ENCODE data around the gene SSR4. TPM values are rescaled to one million over a fixed set of nuclear protein-coding genes. Genes with fewer than 3 reads are reported as not detected.

The SSR4 gene
- total RNA-seq, 4 donors from 2014 or later: 100 to 115 (median 109) TPM

- Histone ChIP-seq H3K4me3 (no peak overlapping the region), H3K36me3 (peaks cover 0 to 45% (median 32%) of the 10 kb centered on the region in 4 donors), H3K27ac (replicated peaks in 1 of 4) (no peak overlapping the region), H3K9me3 (peaks cover 0 to 9% (median 0%) of the 10 kb centered on the region in 4 donors), H3K4me1 (peaks cover 3 to 19% (median 16%) of the 10 kb centered on the region in 4 donors), H3K27me3 (no peaks in the 10 kb centered on the region)
- intact Hi-C loops (cut with DNase I): no loop called here
- TF ChIP-seq EP300 (IDR thresholded peaks at IDR 0.05) (no peak), POLR2A (IDR thresholded peaks at IDR 0.05; ENCODE audit: low read depth) (no peak), POLR2AphosphoS5 (IDR thresholded peaks at IDR 0.05) (no peak)
- TF ChIP-seq, protein P1, sequence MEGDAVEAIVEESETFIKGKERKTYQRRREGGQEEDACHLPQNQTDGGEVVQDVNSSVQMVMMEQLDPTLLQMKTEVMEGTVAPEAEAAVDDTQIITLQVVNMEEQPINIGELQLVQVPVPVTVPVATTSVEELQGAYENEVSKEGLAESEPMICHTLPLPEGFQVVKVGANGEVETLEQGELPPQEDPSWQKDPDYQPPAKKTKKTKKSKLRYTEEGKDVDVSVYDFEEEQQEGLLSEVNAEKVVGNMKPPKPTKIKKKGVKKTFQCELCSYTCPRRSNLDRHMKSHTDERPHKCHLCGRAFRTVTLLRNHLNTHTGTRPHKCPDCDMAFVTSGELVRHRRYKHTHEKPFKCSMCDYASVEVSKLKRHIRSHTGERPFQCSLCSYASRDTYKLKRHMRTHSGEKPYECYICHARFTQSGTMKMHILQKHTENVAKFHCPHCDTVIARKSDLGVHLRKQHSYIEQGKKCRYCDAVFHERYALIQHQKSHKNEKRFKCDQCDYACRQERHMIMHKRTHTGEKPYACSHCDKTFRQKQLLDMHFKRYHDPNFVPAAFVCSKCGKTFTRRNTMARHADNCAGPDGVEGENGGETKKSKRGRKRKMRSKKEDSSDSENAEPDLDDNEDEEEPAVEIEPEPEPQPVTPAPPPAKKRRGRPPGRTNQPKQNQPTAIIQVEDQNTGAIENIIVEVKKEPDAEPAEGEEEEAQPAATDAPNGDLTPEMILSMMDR (IDR thresholded peaks at IDR 0.05): no peak
- 90% methylated on average over 7 of the region's 7 CpGs for WGBS
- no peak for DNase-seq (ENCODE audit: extremely low spot score)
Measured at GRCh38 chrX:153800746-153801145, 6.3 kb downstream of the SSR4 start.

GRCh38 chrX:153801669-153802068 lies 7.2 kb downstream of the SSR4 start:
- TF ChIP-seq, protein P1 (IDR thresholded peaks at IDR 0.05): no peak
- no peak for TF ChIP-seq POLR2AphosphoS5 (IDR thresholded peaks at IDR 0.05)
- TF ChIP-seq EP300 (IDR thresholded peaks at IDR 0.05): no peak
- TF ChIP-seq POLR2A (IDR thresholded peaks at IDR 0.05; ENCODE audit: low read depth): no peak
- H3K4me1 ChIP-seq: peaks cover 0 to 10% (median 7%) of the 10 kb centered on the region in 4 donors
- 83% methylated on average over 3 of the region's 8 CpGs for WGBS
- H3K27me3 ChIP-seq: no peaks in the 10 kb centered on the region
- no peak for DNase-seq (ENCODE audit: extremely low spot score)
- intact Hi-C loops (cut with DNase I): no loop called here
- peaks cover 0 to 9% (median 0%) of the 10 kb centered on the region in 4 donors for H3K9me3 ChIP-seq
- H3K4me3 ChIP-seq: no peak overlapping the region
- peaks cover 0 to 45% (median 30%) of the 10 kb centered on the region in 4 donors for H3K36me3 ChIP-seq
- H3K27ac ChIP-seq (replicated peaks in 1 of 4): no peak overlapping the region

- Histone ChIP-seq H3K27ac (replicated peaks in 1 of 4) (no peak overlapping the region), H3K27me3 (no peaks in the 10 kb centered on the region)
Measured at GRCh38 chrX:153802513-153803045, 8.1 kb downstream of the SSR4 start.

DNA sequence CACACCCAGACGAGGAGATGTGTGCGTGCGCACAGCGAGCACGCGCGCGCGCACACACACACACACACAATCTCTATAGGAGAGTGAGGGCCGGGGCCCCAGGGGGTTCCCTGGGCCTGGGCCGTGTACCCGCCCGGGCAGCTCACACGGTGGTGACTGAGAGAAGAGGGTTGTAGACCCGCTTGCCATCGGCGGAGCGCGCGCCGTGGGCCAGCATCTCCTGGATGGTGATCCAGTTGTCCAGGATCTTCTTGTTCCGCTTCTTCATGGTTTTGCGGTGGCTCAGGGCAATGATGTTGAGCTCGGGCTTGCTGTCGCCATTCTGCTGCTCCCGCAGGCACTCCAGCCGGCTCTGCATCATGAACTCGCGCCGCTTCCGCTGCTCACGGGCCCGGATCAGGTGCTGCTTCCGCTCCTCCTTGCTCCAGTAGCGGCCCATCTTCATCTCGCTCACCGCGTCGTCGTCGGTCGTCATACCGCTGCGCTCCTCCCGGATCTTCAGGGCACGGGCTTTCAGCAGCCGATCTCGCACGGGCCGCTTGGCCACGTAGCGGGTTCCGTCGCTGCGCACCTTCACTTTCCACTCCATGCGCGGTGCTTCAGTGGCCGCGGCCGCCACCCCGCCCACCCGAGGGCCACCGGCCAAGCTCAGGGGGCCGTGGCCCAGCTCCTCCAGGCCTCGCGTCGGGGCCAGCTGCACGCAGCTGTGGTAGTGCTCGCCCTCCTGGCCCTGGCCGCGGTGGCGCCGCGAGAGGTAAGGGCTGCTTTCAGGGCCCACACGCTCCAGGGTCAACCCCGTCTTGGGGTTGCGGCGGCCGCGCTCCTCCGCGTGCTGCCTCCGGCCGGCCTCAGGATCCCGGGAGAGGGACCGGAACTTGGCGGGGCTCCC lies 9.0 kb downstream of the SSR4 start:
- TF ChIP-seq POLR2A (IDR thresholded peaks at IDR 0.05; ENCODE audit: low read depth) (no peak), POLR2AphosphoS5 (IDR thresholded peaks at IDR 0.05) (no peak), EP300 (IDR thresholded peaks at IDR 0.05) (no peak)
- TF ChIP-seq, protein P1 (IDR thresholded peaks at IDR 0.05): no peak
- Histone ChIP-seq H3K36me3 (peaks cover 0 to 30% (median 13%) of the 10 kb centered on the region in 4 donors), H3K27ac (replicated peaks in 1 of 4) (no peak overlapping the region), H3K4me1 (no peaks in the 10 kb centered on the region), H3K9me3 (no peaks in the 10 kb centered on the region), H3K4me3 (no peak overlapping the region), H3K27me3 (no peaks in the 10 kb centered on the region)
- 94% methylated on average over 68 of the region's 87 CpGs for WGBS
- DNase-seq (ENCODE audit: extremely low spot score): no peak
- intact Hi-C loops (cut with DNase I): no loop called here

More at GRCh38 chrX:153802513-153803045, 8.1 kb downstream of the SSR4 start:
- H3K4me3 ChIP-seq: no peak overlapping the region
- H3K9me3 ChIP-seq: peaks cover 0 to 2% (median 0%) of the 10 kb centered on the region in 4 donors
- peaks cover 0 to 39% (median 22%) of the 10 kb centered on the region in 4 donors for H3K36me3 ChIP-seq
- H3K4me1 ChIP-seq: peaks cover 0 to under 1% (median under 1%) of the 10 kb centered on the region in 4 donors
- no peak for DNase-seq (ENCODE audit: extremely low spot score)
- WGBS: 72% methylated on average over 12 of the region's 14 CpGs
- intact Hi-C loops (cut with DNase I): no loop called here
- TF ChIP-seq POLR2AphosphoS5 (IDR thresholded peaks at IDR 0.05) (no peak), EP300 (IDR thresholded peaks at IDR 0.05) (no peak), POLR2A (IDR thresholded peaks at IDR 0.05; ENCODE audit: low read depth) (no peak)
- TF ChIP-seq, protein P1 (IDR thresholded peaks at IDR 0.05): no peak
